Stimulated activated CD8-positive, alpha-beta memory T cell treated with anti-CD3 and anti-CD28 coated beads, Interleukin-2, amount 100 ng/mL, for 1 hour (primary cell): ENCODE results near the gene CA5A.

Source experiments
- DNase-seq, 2 donors: peaks; one replicate each; pipeline ENCODE4 v3.0.0-alpha.2; 2020; ENCODE audit warnings: low read depth in 2 of 2

Gene CA5A

GRCh38 chr16:87850009-87851006 is 86.0 kb downstream of the CA5A start:
- DNase-seq: peak; percentile 39 to 65

DNA sequence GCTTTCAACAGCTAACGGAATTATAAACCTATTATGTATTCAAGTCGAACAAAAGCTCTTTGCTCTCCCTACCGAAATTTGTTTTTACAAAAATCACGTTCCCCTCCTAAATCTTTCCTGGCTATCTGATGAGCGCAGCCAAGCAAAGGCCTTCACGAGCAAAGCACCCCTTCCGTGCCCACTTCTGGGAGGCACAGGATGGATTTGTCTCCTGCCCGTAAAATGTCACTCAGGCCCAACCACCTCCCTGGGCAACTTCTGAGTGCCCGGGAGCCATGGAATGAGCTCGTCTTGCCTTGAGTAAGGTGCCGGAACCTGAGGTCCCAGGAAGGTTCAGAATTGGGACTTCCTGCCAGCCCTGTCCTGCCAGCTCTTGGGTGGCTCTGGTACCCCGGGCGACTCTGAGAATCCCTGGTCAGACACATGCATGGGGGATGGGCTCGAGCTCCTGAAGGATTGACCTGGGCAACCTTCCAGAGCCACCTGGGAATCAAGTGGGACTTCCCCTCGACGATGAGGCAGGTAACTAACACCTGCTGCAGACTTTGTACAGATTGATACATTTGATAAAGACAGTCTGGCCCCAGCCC is 86.8 kb downstream of the CA5A start:
- DNase-seq: no peak

DNA sequence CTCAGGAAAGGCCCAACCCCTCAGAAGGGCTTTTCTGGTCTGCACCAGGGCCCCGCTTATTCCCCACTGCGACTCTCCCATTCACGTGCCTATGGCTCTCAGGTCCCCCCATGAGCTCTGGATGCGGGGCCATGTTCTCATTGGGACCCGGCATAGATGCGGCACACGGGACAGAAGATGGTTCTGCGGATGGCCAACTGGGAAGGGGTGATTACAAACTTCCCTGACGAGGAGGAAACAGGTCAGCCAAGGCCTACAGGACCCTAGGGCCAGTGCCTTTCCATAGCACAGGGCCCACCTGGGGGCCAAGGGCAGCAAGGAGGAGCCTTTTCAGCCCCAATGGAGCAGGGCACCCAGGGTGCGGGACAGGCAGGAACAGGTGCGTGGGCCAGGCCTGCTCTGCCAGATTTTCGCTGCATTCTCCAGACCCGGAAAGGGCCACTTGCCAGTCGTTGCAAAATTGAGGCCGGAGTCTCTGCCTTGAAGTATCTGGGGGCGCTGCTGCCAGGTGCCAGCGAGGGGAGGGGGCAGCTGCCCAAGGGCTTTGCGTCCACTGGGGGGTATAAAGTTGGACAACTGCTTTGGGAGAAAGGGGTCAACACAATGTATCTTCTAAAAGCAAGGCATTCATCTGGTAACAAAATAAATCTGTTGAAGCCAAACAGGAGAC is 87.5 kb downstream of the CA5A start:
- DNase-seq: no peak

DNA sequence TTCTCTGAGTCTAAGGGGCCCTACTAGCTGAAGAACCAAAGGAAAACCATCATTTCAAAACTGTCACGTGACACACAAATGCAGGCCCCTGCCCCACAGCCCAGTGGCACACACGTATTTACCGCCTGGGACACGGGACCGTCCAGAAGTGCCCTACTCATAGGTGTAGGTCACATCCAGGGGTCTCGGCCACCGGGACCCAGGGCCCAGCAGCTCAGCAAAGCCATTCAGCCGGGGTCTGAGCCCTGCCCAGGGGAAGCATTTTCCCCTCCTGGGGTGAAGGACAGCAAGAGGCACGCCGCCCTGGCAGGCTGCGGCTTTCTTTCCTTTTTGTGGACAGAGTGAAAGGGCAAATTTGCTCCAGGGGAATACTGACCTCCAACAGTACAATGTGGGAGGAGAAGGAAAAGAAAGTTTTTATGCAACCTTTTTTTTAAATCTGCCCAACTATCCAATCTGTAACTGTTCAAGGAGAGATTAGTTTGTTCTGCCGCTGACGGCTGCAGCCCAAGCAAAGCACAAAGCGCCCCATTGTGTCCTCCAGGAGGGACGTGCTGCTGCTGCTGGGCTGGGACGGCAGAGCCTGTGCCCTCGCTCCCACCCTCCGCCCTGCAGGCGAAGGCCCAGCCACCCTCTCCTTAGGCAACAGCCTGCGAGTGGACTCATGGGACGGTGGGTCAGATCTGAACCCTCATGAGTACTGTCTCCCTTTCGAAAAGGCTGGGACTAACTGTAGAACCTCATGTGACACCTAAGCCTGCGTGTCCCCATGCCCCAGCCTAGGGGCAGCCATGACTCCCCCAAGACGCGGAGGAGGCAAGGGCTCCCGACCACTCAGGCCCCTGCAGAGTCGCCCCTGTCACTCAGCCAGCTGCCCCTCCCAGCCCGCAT is 88.3 kb downstream of the CA5A start:
- no peak for DNase-seq

- DNase-seq: no peak
Observed at GRCh38 chr16:87847467-87847784, 88.9 kb downstream of the CA5A start.

- DNase-seq: no peak
Observed at GRCh38 chr16:87846705-87847466, 89.4 kb downstream of the CA5A start.

- DNase-seq: no peak
Observed at GRCh38 chr16:87845807-87846619, 90.3 kb downstream of the CA5A start.

DNA sequence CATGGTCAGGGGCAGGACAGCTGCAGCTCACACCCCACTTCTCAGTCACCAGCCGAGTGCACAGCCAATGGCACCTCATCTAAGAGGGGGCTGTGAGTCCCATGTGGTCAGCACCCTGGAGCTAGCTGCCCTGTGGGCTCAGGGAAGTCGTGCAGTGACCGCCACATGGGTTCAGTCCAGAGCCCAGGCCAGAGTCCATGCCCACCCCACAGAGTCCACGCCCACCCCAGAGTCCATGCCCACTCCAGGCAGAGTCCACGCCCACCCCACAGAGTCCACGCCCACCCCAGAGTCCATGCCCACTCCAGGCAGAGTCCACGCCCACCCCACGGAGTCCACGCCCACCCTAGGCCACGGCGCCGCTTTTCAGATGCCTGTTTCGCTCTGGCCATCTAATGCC is 91.1 kb downstream of the CA5A start:
- DNase-seq: no peak

GRCh38 chr16:87844809-87845208 is 91.5 kb downstream of the CA5A start:
- no peak for DNase-seq

DNA sequence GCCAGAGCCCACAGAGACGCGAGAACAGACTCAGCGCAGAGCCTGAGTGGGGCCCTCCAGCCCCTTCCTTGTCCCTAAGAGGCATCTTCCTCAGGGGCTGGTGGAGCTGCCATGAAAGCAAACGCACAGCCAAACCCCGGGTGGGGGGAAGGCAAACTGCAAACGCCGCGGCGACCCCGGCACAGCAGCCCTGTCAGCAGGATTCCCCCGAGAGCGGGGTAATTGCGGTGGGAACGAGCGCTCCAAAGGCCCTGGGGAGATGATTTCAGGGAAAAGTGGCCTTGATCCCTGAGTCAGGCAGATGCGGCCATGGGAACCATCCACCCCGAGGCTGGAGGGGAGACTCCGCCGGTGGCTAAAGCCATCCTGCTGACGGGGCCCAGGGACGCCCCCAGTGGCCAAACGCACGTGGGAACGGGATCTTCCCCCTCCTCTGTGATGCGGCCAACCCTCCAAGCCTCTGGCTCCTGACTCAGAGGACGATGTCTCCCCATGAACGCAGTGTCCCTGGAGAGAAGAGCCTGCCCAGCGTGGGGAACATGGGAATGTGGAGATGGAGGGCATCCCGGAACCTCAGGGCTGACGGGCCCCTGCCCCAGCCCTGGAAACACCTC is 92.1 kb downstream of the CA5A start:
- no peak for DNase-seq

DNA sequence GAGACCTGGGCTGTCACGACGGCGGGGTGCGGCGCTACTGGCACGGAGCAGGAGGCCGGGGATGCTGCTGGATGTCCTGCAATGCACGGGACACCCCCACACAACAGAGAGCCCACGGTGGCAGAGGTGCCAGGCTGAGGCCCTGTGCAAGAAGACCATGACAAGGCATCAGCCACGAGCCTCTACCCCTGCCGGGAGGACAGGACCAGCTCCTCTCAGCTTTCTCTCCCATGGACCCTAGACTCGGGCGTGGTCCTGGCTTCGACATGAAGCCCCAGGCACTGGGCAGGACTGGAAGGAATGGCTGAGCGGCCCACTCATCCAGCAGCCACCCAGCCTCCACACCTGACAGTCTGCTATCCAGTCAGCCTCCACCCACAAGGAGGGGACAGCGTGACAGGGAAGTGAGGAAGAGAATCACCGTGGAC is 92.6 kb downstream of the CA5A start:
- DNase-seq: no peak

DNA sequence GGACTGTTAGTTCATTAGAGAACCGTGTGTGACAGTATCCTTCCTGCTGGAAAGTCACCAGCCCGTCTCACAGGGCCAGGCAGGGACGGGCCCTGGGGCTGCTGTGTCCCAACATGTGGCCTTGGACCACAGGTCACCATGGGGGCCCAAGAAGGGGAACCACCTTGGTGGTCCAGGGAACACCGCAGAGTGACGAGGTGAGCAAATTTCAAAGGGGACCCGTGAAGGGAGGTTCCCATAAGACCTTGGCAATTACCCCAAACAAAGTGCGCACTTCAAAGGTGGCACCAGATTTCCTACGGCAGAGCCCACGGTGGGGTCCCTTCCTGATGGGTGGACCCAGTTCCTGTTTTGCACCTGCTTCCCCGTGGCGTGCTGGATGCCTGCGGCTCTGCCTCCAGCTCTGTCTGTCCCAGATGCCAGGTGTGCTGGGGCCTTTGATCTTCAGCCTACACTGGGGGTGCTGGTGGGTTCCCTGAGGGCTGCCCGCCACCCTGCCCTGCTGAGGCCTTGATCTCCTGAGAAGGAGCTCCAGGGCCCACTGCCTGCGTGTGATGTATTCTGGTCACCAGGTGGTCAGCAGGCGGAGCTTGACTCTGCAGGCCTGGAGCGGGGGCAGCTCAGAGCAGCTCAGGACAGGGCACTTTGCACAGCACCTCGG is 94.0 kb downstream of the CA5A start:
- no peak for DNase-seq

- DNase-seq: no peak
Observed at GRCh38 chr16:87841340-87842208, 94.8 kb downstream of the CA5A start.

DNA sequence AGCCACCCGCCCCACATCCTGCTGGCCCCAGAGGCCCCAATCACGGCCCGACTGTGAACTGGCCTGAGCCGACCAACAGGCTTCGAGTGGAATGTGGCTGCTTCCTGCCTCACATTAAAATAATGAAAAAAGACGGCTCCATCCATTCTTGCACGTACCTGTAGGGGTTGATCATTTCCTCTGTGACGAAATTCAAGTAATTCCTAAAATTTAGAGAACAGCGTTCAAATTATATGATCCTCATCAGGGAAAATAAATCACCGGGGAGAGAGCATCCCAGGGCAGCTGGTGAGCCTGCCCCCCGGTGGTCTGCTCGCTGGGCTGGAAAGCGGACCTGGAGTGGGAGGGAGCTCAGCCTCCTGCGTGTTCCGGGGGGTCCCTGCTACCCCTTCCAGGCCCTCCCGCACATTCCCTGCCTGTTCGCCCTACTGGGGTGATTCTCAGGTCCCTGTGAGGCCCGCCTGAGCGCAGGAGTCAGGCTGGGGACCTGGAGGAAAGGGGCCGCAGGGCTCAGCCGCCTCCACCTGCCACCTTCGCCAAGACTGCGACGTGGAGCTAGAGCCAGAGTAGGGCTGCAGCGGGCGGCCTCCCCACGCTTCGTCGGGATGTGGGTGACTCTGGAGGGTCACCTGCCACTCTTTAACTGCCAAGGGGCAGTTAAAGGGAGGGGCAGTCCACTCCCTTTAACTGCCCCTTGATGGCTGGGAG is 95.9 kb downstream of the CA5A start:
- no peak for DNase-seq

DNA sequence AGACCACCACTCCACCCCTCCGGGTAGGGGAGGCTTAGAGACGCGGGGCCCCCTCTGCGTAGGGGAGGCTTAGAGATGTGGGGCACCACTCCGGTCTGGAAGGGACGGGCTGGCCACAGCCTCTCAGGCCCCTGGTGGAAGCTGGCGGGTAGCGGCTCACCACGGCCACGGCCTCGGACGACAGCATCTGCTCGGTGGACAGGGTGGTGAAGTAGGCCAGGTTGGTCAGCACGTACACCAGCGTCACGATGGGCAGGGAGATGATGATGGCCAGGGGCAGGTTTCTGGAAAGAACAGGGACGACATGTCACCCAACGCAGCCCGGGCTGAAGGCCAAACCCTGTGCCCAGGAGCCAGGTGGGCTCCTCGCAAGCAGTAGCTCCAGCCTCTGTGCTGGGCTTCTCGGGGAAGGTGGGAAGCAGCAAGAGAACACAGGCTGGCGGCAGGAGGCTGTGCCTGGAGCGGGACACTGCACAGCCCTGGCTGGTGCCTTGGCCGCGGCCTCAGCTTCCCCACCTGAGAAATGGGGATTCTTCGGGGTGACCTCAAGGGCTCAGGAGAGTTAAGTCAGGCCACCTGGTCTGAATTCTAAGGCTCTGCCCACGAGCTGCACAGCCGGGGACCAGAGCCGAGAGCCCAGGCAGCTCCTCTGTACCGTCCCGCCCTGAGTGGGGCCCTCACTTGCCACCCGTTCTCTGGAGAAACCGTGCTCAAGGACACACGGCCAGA is 96.6 kb downstream of the CA5A start:
- DNase-seq: no peak

GRCh38 chr16:87838643-87839541 is 97.4 kb downstream of the CA5A start:
- no peak for DNase-seq
